WERI-Rb-1 (cell line): ENCODE results near the gene PDE6A.
"Not testable (repeated sequence)": the region's sequence is repeated elsewhere in the genome, so short reads cannot be mapped to it uniquely, and the experiment has no call there.

Experiments
- DNase-seq: peaks from one replicate; pipeline ENCODE4 v3.0.0-alpha.2; 2020
- H3K27ac ChIP-seq: fragments of 250-450 bp; sonication (Bioruptor Pico); 2 replicates; pipeline ENCODE4 v1.5.1; 2020; ENCODE audit warnings: mild to moderate bottlenecking, moderate library complexity
- H3K27me3 ChIP-seq: fragments of 250-450 bp; sonication (Bioruptor Pico); 2 replicates; pipeline ENCODE4 v1.5.1; 2021; ENCODE audit warnings: mild to moderate bottlenecking, low read depth, moderate library complexity; ENCODE audit not compliant: insufficient read depth, severe bottlenecking
- H3K36me3 ChIP-seq: fragments of 250-450 bp; sonication (Bioruptor Pico); 2 replicates; pipeline ENCODE4 v1.5.1; 2020; ENCODE audit warnings: mild to moderate bottlenecking, moderate library complexity
- H3K4me3 ChIP-seq: 2 replicates; pipeline ENCODE4 v1.5.1; 2011; ENCODE audit warnings: low read depth, mild to moderate bottlenecking, control low read depth, low read length
- H3K9me3 ChIP-seq: fragments of 250-450 bp; sonication (Bioruptor Pico); 2 replicates; pipeline ENCODE4 v1.5.1; 2021; ENCODE audit warnings: mild to moderate bottlenecking, moderate library complexity; ENCODE audit not compliant: severe bottlenecking
- CTCF ChIP-seq: IDR thresholded peaks from 2 replicates; pipeline ENCODE4 v1.5.1; 2011; ENCODE audit warnings: low read depth, mild to moderate bottlenecking, control low read depth, inconsistent platforms, low read length

Gene PDE6A

DNA sequence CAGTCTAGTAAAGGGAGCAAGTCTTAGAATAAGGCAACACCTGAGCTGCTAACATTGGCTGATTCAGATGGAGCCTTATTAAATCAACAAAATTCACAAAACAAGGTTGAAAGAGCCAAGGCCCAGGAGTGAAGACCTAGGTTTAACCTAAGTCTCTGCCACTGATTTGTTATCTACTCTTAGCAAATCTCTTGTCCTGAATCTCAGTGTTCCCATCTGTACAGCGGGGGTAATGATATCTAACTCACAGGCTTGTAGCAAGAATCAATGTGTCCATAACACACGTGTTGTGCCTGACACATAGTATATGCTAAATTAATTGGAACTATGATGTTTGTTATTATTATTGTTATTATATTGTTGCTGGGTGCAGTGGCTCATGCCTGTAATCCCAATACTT, 61.0 kb downstream of the PDE6A start:
- H3K36me3 ChIP-seq, result no peaks in the 10 kb centered on the region
- no peak for DNase-seq
- no peak overlapping the region for H3K27ac ChIP-seq
- no peak for TF ChIP-seq CTCF
- peaks cover 4% of the 10 kb centered on the region for H3K9me3 ChIP-seq
- H3K4me3 ChIP-seq, result no peak overlapping the region
- H3K27me3 ChIP-seq, result no peaks in the 10 kb centered on the region

DNA sequence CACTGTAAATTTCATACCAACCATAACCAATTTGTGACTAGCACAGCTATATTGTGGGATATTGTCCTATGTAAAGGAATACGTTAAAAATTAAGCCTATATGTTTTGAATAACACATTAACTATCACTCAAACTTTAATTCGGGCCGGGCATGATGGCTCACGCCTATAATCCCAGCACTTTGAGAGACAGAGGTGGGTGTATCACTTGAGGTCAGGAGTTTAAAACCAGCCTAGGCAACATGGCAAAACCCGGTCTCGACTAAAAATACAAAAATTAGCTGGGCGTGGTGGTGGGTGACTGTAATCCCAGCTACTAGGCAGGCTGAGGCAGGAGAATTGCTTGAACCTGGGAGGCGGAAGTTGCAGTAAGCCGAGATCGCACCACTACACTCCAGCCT, 62.0 kb downstream of the PDE6A start:
- not testable (repeated sequence) for DNase-seq, H3K9me3 ChIP-seq, H3K4me3 ChIP-seq, H3K36me3 ChIP-seq, H3K27ac ChIP-seq, H3K27me3 ChIP-seq

- no peak for DNase-seq
- Histone ChIP-seq H3K27ac (no peak overlapping the region), H3K27me3 (no peaks in the 10 kb centered on the region), H3K9me3 (peaks cover 4% of the 10 kb centered on the region), H3K36me3 (no peaks in the 10 kb centered on the region), H3K4me3 (no peak overlapping the region)
- TF ChIP-seq CTCF, result no peak
Observed at GRCh38 chr5:149881874-149882273, 62.7 kb downstream of the PDE6A start.

DNA sequence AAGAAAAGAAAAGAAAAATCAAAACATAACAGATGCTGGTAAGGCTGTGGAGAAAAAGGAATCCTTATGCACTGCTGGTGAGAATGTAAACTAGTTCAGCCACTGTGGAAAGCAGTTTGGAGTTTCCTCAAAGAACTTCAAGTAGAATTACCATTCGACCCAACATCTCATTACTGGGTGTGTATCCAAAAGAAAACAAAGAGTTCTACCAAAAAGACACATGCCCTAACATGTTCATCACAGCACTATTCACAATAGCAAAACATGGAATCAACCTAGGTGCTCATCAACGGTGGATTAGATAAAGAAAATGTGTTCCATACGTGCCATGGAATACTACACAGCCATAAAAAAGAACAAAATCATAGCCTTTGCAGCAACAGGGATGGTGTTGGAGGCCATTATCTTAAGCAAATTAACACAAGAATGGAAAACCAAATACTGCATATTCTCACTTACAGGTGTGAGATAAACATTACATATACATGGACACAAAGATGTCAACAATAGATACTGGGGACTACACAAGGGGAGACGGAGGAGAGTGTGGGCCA, 63.4 kb downstream of the PDE6A start:
- Histone ChIP-seq H3K27me3 (no peaks in the 10 kb centered on the region), H3K9me3 (peaks cover 4% of the 10 kb centered on the region), H3K27ac (no peak overlapping the region), H3K36me3 (no peaks in the 10 kb centered on the region), H3K4me3 (no peak overlapping the region)
- no peak for TF ChIP-seq CTCF
- no peak for DNase-seq

- not testable (repeated sequence) for H3K4me3 ChIP-seq, H3K27ac ChIP-seq, H3K27me3 ChIP-seq, H3K36me3 ChIP-seq, DNase-seq, H3K9me3 ChIP-seq
Observed at GRCh38 chr5:149879593-149879992, 65.0 kb downstream of the PDE6A start.

- H3K27me3 ChIP-seq, result no peaks in the 10 kb centered on the region
- no peak overlapping the region for H3K4me3 ChIP-seq
- H3K36me3 ChIP-seq, result no peaks in the 10 kb centered on the region
- no peak overlapping the region for H3K27ac ChIP-seq
- H3K9me3 ChIP-seq, result peaks cover 4% of the 10 kb centered on the region
- no peak for DNase-seq
- TF ChIP-seq CTCF, result no peak
Observed at GRCh38 chr5:149878371-149878770, 66.2 kb downstream of the PDE6A start.

DNA sequence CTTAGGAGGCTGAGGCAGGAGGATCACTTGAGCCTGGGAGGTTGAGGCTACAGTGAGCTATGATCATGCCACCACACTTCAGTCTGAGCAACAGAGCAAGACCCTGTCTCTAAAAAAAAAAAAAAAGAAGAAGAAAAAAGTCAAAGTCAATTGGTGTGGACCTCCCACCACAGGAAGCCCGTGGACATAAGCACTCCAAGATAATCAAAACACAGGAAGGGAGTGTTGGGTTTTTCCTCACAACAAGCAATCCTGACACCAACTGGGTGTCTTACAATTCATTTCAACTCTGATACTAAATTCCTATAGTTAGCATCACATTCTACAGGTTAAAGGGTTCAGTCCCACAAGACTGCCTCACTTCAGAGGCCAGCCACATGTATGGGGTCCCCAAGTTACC, 70.7 kb downstream of the PDE6A start:
- Histone ChIP-seq H3K27me3 (no peaks in the 10 kb centered on the region), H3K9me3 (no peaks in the 10 kb centered on the region), H3K4me3 (no peak overlapping the region), H3K27ac (no peak overlapping the region), H3K36me3 (no peaks in the 10 kb centered on the region)
- no peak for DNase-seq
- TF ChIP-seq CTCF, result no peak
